K562 (cell line): ENCODE data around the gene BCR. TPM values are rescaled to one million over a fixed set of nuclear protein-coding genes. Genes with fewer than 3 reads are reported as not detected.

Experiments
- ATAC-seq: fragments of 200-7000 bp; cut with Tn5 transposase; 3 replicates; pipeline ENCODE4 v1.9.1; 2020; ENCODE audit warnings: moderate library complexity
- BruUV-seq: library from RNA; stranded (reverse); fragments of 400-500 nt; replicated peaks from 2 replicates; lab custom pipeline; 2021; lab: Mats Ljungman, UMichigan
- CTCF ChIA-PET: fragments of 300-600 bp; formaldehyde crosslinking; extraction: SDS; loops from one replicate; lab custom pipeline; 2021; ENCODE audit warnings: low intra/inter-chr PET ratio; lab: Yijun Ruan, JAX
- POLR2A ChIA-PET: fragments of 300-600, 350-650 bp; sonication (Branson Sonifier 250); formaldehyde crosslinking; extraction: SDS; loops from one replicate; lab custom pipeline; 2021; ENCODE audit warnings: antibody characterized with exemption, inconsistent platforms; lab: Yijun Ruan, JAX
- DNase-seq, 4 experiments: peaks; one replicate each; pipeline versions ENCODE4 v3.0.0 to v3.0.0-alpha.2; 2011 to 2018; ENCODE audit warnings: low spot score in 3 of 4, mixed read lengths in 3 of 4; ENCODE audit errors: extremely low read depth in 1 of 4
- FAIRE-seq: peaks from 2 replicates; lab custom pipeline; 2011; peaks lifted over from hg19 to GRCh38; lab: Jason Lieb, UNC
- H2AFZ ChIP-seq: 2 replicates; pipeline ENCODE4 v1.6.0; 2011; ENCODE audit warnings: low read depth, low read length, control low read depth, inconsistent platforms
- H3K27ac ChIP-seq: fragments of 200-600 bp; 3 replicates; pipeline ENCODE4 v1.8.0; 2011; ENCODE audit warnings: low read depth, mild to moderate bottlenecking, control low read depth, inconsistent platforms, low read length, moderate library complexity, mixed read lengths; ENCODE audit errors: extremely low read depth
- H3K27me3 ChIP-seq, 2 experiments: fragments of 300-600 bp in 1 of 2; 2 replicates in 1 of 2; 3 replicates in 1 of 2; pipeline versions ENCODE4 v1.6.0 to v1.8.0; 2011; ENCODE audit warnings: inconsistent platforms in 2 of 2, low read length in 2 of 2, mild to moderate bottlenecking in 1 of 2, mixed read lengths in 1 of 2, moderate library complexity in 1 of 2; ENCODE audit not compliant: control insufficient read depth in 2 of 2, insufficient read depth in 2 of 2
- H3K36me3 ChIP-seq: fragments of 300-600 bp; 3 replicates; pipeline ENCODE4 v1.8.0; 2011; ENCODE audit warnings: mild to moderate bottlenecking, low read length, inconsistent platforms; ENCODE audit not compliant: control insufficient read depth, insufficient read depth
- H3K4me1 ChIP-seq, 2 experiments: fragments of 200-600 bp in 1 of 2; replicated peaks in 1 of 2; 2 replicates in 1 of 2; 3 replicates in 1 of 2; pipeline versions ENCODE4 v1.5.1 to v1.8.0; 2011; ENCODE audit warnings: inconsistent platforms in 2 of 2, low read length in 2 of 2, mild to moderate bottlenecking in 1 of 2, mixed read lengths in 1 of 2, moderate library complexity in 1 of 2; ENCODE audit not compliant: control insufficient read depth in 2 of 2, insufficient read depth in 2 of 2
- H3K4me2 ChIP-seq: 2 replicates; pipeline ENCODE4 v1.6.1; 2011; ENCODE audit warnings: low read length, control low read depth, inconsistent platforms, mixed read lengths; ENCODE audit not compliant: insufficient read depth
- H3K4me3 ChIP-seq: fragments of 200-600 bp; sonication (generic), shearing (Covaris generic); 2 replicates; pipeline ENCODE4 v1.5.1; 2016; ENCODE audit warnings: control low read depth, inconsistent platforms
- H3K79me2 ChIP-seq: fragments of 200-600 bp; 3 replicates; pipeline ENCODE4 v1.8.0; 2011; ENCODE audit warnings: low read length, inconsistent platforms; ENCODE audit not compliant: control insufficient read depth, insufficient read depth
- H3K9ac ChIP-seq, 2 experiments: 2 replicates each; pipeline versions ENCODE4 v1.6.0 to v1.6.1; 2011; ENCODE audit warnings: low read depth in 2 of 2, low read length in 2 of 2, control low read depth in 1 of 2, inconsistent platforms in 1 of 2, mild to moderate bottlenecking in 1 of 2, mixed read lengths in 1 of 2; ENCODE audit not compliant: insufficient read depth in 1 of 2
- H3K9me1 ChIP-seq: one replicate; pipeline ENCODE4 v1.6.0; 2011; ENCODE audit warnings: inconsistent platforms, mild to moderate bottlenecking, low read length, moderate library complexity; ENCODE audit not compliant: control insufficient read depth, insufficient read depth
- H3K9me3 ChIP-seq: replicated peaks from 2 replicates; pipeline ENCODE4 v1.5.1; 2011; ENCODE audit warnings: low read depth, low read length, inconsistent platforms; ENCODE audit not compliant: control insufficient read depth, insufficient read depth
- H4K20me1 ChIP-seq: replicated peaks from 2 replicates; pipeline ENCODE4 v1.6.1; 2011; ENCODE audit warnings: low read length, inconsistent platforms, mixed read lengths; ENCODE audit not compliant: control insufficient read depth, insufficient read depth
- CAMTA2 ChIP-seq: fragments of 250-450 bp; sonication (Bioruptor Pico); conservative IDR thresholded peaks from 2 replicates; pipeline ENCODE4 v1.5.1; 2022
- CCAR2 ChIP-seq: fragments of 200-400 bp; formaldehyde crosslinking; IDR thresholded peaks from 2 replicates; pipeline ENCODE4 v1.6.1; 2017; ENCODE audit warnings: mild to moderate bottlenecking, low read depth, low read length
- CTCF ChIP-seq, 3 experiments: IDR thresholded peaks in 2 of 3; conservative IDR thresholded peaks in 1 of 3; 2 replicates each; pipeline ENCODE4 v1.5.1; 2011 to 2012; ENCODE audit warnings: low read length in 3 of 3, mild to moderate bottlenecking in 3 of 3, control low read depth in 2 of 3, improper control_type of control experiment in 1 of 3, inconsistent platforms in 1 of 3, low read depth in 1 of 3, mixed read lengths in 1 of 3, moderate library complexity in 1 of 3; ENCODE audit not compliant: insufficient read depth in 2 of 3
- GTF2A2 ChIP-seq: IDR thresholded peaks from 2 replicates; pipeline ENCODE4 v1.6.1; 2016; ENCODE audit warnings: mild to moderate bottlenecking, missing genetic modification characterization, missing compliant biosample characterization
- HDAC1 ChIP-seq, 2 experiments: fragments of 450-650 bp; IDR thresholded peaks; 2 replicates each; pipeline ENCODE4 v1.6.1; 2016 to 2017; ENCODE audit warnings: inconsistent platforms in 1 of 2, mild to moderate bottlenecking in 1 of 2, moderate library complexity in 1 of 2
- MLX ChIP-seq, 2 experiments: fragments of 450-650 bp in 1 of 2; sonication (generic) in 1 of 2; formaldehyde crosslinking; conservative IDR thresholded peaks; 2 replicates each; pipeline versions ENCODE4 v1.4.0 to v1.8.1; 2020 to 2022; ENCODE audit warnings: mild to moderate bottlenecking in 1 of 2, missing genetic modification reagents in 1 of 2
- RBM25 ChIP-seq: fragments of 200-400 bp; formaldehyde crosslinking; IDR thresholded peaks from 2 replicates; pipeline ENCODE4 v1.6.1; 2018; ENCODE audit warnings: low read length, low read depth, moderate library complexity; ENCODE audit not compliant: severe bottlenecking
- RFX5 ChIP-seq: IDR thresholded peaks from 2 replicates; pipeline ENCODE4 v1.6.1; 2011; ENCODE audit warnings: low read depth, mild to moderate bottlenecking, improper control_type of control experiment, low read length
- SAFB2 ChIP-seq: fragments of 200-400 bp; formaldehyde crosslinking; IDR thresholded peaks from 2 replicates; pipeline ENCODE4 v1.6.1; 2018; ENCODE audit warnings: borderline replicate concordance, low read length, low read depth, moderate library complexity; ENCODE audit not compliant: severe bottlenecking
- SNIP1 ChIP-seq: fragments of 450-650 bp; IDR thresholded peaks from 2 replicates; pipeline ENCODE4 v1.7.1; 2017; ENCODE audit warnings: low read depth, mild to moderate bottlenecking
- SP2 ChIP-seq: IDR thresholded peaks from 2 replicates; pipeline ENCODE4 v1.6.1; 2011; ENCODE audit warnings: mild to moderate bottlenecking, low read depth, low read length, moderate library complexity; ENCODE audit not compliant: poor library complexity, severe bottlenecking; ENCODE audit errors: extremely low read depth
- TBL1XR1 ChIP-seq, 2 experiments: IDR thresholded peaks; 2 replicates each; pipeline ENCODE4 v1.6.1; 2012; ENCODE audit warnings: improper control_type of control experiment in 2 of 2, low read length in 2 of 2, mild to moderate bottlenecking in 1 of 2
- XRCC3 ChIP-seq: fragments of 450-650 bp; IDR thresholded peaks from 2 replicates; pipeline ENCODE4 v1.6.1; 2017; ENCODE audit warnings: mild to moderate bottlenecking, moderate library complexity
- ZMIZ1 ChIP-seq, 2 experiments: fragments of 150-350 bp in 1 of 2; IDR thresholded peaks; 2 replicates each; pipeline ENCODE4 v1.6.1; 2012 to 2016; ENCODE audit warnings: low read depth in 2 of 2, low read length in 2 of 2, mild to moderate bottlenecking in 1 of 2, moderate library complexity in 1 of 2
- WGBS: fragments of 100-300 bp; shearing (Covaris generic); methylation state at CpG from one replicate; pipeline ENCODE4 v1.1.6; 2016; ENCODE audit warnings: low coverage, mixed read lengths; ENCODE audit not compliant: insufficient coverage; ENCODE audit errors: missing lambda C conversion rate; 5-methylcytosine and 5-hydroxymethylcytosine counted together
- in situ Hi-C: fragments of 300-500 bp; cut with MboI; formaldehyde crosslinking; loops from 4 replicates; pipeline ENCODE4 v1.15.0; 2018; ENCODE audit warnings: inconsistent platforms, mixed read lengths
- intact Hi-C: fragments of 100-400 bp; cut with micrococcal nuclease; formaldehyde crosslinking; loops from 2 replicates; pipeline ENCODE4 v1.14.2; 2022
- polyA plus RNA-seq, 8 experiments: library from polyadenylated mRNA; depleted of rRNA in 4 of 8; stranded (reverse) in 5 of 8; unstranded in 3 of 8; fragments of >200 nt; fragmentation: Nextera tagmentation in 2 of 8; fragmentation: Illumina TruSeq in 1 of 8; extraction: Ambion mirVana in 2 of 8; extraction: Trizol in 1 of 8; gene quantifications; 2 replicates each; pipeline versions ENCODE4 v1.2.1 to v1.2.3, GENCODE V29; 2011 to 2014; ENCODE audit warnings: inconsistent platforms in 1 of 8, missing spikeins in 1 of 8
- total RNA-seq, 7 experiments: library from RNA; depleted of rRNA in 6 of 7; stranded (reverse); fragments of >200 nt in 6 of 7; fragmentation: Illumina TruSeq in 2 of 7; extraction: Trizol in 2 of 7; gene quantifications; 2 replicates each; pipeline versions ENCODE4 v1.2.1 to v1.2.3, GENCODE V29; 2011 to 2021; ENCODE audit warnings: low replicate concordance in 1 of 7

BCR gene
- total and polyA plus RNA-seq, 9 of the 15 experiments (the other 6 are each of a cell fraction or from before 2014, with no cell fraction given) = 0.41 to 150 (median 45.6) TPM

- TF ChIP-seq ZMIZ1 (IDR thresholded peaks at IDR 0.05; ENCODE audit: low read depth in 2 of 2, low read length in 2 of 2) = 0 out of 4 replicates have a peak, but pooled peaks of 1 of the 2 experiments have one; percentile 25
Measured at GRCh38 chr22:23161029-23161428, 19.3 kb upstream of the BCR start (continued).

DNA sequence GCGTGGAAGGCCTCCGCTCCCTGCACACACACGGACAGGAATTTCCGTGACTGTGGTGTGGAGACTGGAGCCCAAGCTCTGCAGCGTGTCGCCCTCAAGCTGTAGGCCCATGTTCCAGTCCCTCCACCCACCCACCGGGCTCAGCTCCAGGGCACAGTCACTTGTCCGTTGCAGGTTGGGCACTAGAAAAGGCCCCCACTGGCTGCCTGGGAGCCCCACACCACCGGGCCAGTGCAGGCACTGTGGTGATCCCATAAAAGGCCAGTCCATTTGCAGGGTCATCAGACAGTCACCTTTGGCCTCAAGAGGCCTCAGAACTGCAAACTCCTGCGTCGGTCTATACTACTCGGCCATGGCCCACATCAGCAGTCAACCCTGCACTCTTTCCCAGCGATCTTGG lies 18.7 kb upstream of the BCR start:
- POLR2A ChIA-PET = interaction anchor here (0.7 to 86.5 kb wide), 7 partner anchors 22 to 686 kb away, joined by 3 to 3476 read pairs (median 5); partner anchors contain the start of genes BCR and RAB36
- Histone ChIP-seq H3K9ac (peak overlapping the region in 1 of 2 experiments; percentile 30; a peak in 2 of 4 replicates), H3K9me1 (peaks cover 14% of the 10 kb centered on the region), H3K4me1 (peaks cover 4 to 27% of the 10 kb centered on the region in 2 experiments; a peak in 4 of 5 replicates), H3K27ac (no peak overlapping the region), H3K36me3 (no peaks in the 10 kb centered on the region), H3K79me2 (no peaks in the 10 kb centered on the region), H3K4me3 (no peak overlapping the region), H3K4me2 (no peak overlapping the region), H2AFZ (no peak overlapping the region), H3K9me3 (no peaks in the 10 kb centered on the region), H3K27me3 (peaks cover 76 to 89% of the 10 kb centered on the region in 2 experiments), H4K20me1 (peaks cover 80% of the 10 kb centered on the region)
- BruUV-seq = no TSS peak
- CTCF ChIA-PET = interaction anchor here (0.5 to 0.7 kb wide), 2 partner anchors 316 to 630 kb away, joined by 3 to 4 read pairs; no protein-coding TSS in a partner anchor
- WGBS = 15% methylated on average over 13 of the region's 13 CpGs
- peak; percentile 11 for ATAC-seq
- intact Hi-C loops (no loop called here), in situ Hi-C loops (loop anchor here (25.0 kb wide), 1 partner anchor 426 kb away; the partner anchor contains the start of gene IGLL1)
- FAIRE-seq = no peak
- no peak for DNase-seq
- TF ChIP-seq SP2 (peak; percentile 25), SAFB2 (no peak), CAMTA2 (no peak), CCAR2 (no peak), MLX (CRISPR knock-in tag; conservative IDR thresholded peaks at IDR 0.05) (no peak), SNIP1 (no peak), XRCC3 (no peak), RFX5 (0 out of 2 replicates have a peak, but pooled peaks have one; percentile 3), GTF2A2 (no peak), TBL1XR1 (IDR thresholded peaks at IDR 0.05; ENCODE audit: low read length in 2 of 2) (0 out of 4 replicates have a peak, but pooled peaks of 1 of the 2 experiments have one; percentile 12), HDAC1 (IDR thresholded peaks at IDR 0.05) (no peak), CTCF (IDR thresholded peaks at IDR 0.05 in 2 of 3, conservative IDR thresholded peaks at IDR 0.05 in 1 of 3; ENCODE audit: insufficient read depth in 2 of 3, low read depth in 1 of 3, low read length in 3 of 3) (0 out of 6 replicates have a peak, but pooled peaks of 1 of the 3 experiments have one; percentile 14), RBM25 (no peak)
